ENCODE data around the gene FURIN.

- peak; percentile 60 to 87 for TF ChIP-seq CTCF (conservative IDR thresholded peaks at IDR 0.05 in 1 of 2, IDR thresholded peaks at IDR 0.05 in 1 of 2; ENCODE audit: extremely low read depth in 1 of 2, insufficient read depth in 1 of 2, low read depth in 1 of 2, low read length in 2 of 2)
- TF ChIP-seq EZH2 (IDR thresholded peaks at IDR 0.05; ENCODE audit: borderline replicate concordance, low read length), result no peak
Measured at GRCh38 chr15:90902040-90902839, 33.9 kb downstream of the FURIN start.
